Stimulated activated CD4-positive, alpha-beta T cell treated with anti-CD3 and anti-CD28 coated beads, Interleukin-4, amount 100 ng/mL, for 48 hours (primary cell): Measurements from ENCODE around the gene KDM4D.
"Not testable (repeated sequence)": the region's sequence is repeated elsewhere in the genome, so short reads cannot be mapped to it uniquely, and the experiment has no call there.

ENCODE experiments used
- DNase-seq, 2 donors: peaks; one replicate each; pipeline ENCODE4 v3.0.0-alpha.2; 2020; ENCODE audit warnings: low read depth in 2 of 2

The KDM4D gene

DNA sequence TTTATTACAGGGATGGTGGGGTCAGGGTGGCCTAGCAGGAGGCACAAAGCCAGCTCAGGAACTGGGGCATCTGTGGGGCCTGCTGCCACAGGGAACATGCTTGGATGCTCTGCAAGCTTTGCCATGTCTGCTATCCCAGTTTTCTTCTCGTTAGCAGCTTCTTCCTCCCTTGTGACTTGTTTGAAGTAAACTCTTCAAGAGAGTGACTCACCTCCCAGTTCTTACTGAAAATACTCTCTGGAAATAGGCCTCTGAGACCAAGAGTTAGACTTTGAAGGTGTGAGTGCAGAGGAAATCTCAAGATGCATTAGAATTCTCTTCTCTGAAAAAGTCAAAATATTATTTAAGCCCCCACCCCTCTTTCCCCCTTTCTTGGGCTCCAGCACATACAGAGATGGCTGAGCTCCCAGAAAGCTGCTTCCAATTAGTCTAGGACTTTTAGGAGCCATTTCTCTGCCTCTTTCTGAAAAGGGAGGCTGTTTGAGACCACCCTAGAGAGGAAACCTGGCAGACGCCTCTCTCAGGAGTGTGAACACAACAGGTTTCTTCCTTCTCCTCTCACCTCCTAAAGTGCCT, 15.3 kb upstream of the KDM4D start:
- DNase-seq, result no peak

DNA sequence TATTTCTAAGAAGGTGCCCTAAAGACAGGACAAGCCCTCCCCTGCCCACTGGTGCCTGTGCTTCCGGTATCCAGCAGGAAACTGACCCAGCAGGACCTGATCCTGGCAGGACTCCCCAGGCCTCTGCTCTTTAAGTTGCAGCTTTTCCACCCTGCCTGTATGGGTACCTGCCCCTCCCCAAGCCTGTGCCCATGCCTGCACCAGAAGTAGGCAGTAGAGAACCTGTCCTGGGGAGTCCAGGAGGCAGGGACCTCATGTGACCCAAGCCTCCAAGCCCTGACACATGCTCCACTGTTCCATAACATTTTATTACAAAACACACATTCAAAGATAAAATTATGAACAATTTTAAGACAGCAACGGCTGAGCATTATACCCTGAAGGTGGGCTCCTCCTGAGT, 14.3 kb upstream of the KDM4D start:
- DNase-seq, result no peak

DNA sequence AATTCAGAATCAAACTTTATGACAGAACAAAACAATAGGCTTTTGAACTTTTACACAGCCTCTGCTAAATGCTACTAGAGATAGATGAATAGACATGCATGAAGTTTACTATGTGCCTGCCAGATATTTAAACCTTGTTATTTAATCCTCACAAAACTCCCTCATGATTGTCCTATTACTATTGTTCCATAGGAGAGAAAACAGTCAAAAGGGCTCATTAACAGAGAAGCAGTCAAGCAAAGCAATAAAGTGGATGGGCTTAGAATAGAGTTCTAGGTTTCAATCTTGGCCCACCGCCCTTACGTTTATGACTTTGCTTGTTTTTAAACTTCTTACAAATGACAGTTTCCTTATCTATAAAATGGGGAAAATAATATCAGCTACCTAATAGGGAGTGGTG, 13.0 kb upstream of the KDM4D start:
- DNase-seq, result no peak

DNA sequence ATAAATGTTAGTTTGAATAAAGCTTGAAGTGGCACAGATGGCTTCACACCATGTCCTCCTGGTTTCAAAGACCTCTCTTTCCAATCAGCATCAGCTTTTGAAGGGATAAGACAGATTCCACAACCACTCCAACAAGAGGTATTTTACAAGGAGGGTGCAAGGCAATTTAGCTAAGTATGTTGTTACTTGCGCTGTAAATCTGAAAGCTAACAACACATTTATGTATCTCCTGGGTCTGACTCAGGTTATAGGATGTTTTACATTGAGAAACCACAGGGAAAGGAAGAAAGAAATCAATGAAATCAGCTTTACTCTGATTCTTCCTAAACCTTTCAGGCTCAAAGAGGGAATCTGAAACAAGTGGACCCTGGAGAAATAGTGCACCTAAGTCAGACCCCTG, 12.3 kb upstream of the KDM4D start:
- no peak for DNase-seq

DNA sequence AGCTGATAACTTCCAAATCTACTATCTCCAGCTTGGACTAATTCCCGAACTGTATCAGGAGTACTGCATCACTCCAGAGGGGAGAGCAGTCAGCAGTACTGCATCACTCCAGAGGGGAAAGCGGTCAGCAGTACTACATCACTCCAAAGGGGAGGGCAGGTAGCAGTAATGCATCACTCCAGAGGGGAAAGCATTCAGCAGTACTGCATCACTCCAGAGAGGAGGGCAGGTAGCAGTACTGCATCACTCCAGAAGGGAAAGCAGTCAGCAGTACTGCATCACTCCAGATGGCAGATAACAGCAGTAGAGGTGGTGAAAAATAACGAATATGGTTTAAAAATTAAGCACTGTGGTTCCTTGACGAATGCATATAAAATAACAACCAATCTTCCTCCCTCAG, 8.6 kb upstream of the KDM4D start:
- no peak for DNase-seq

DNA sequence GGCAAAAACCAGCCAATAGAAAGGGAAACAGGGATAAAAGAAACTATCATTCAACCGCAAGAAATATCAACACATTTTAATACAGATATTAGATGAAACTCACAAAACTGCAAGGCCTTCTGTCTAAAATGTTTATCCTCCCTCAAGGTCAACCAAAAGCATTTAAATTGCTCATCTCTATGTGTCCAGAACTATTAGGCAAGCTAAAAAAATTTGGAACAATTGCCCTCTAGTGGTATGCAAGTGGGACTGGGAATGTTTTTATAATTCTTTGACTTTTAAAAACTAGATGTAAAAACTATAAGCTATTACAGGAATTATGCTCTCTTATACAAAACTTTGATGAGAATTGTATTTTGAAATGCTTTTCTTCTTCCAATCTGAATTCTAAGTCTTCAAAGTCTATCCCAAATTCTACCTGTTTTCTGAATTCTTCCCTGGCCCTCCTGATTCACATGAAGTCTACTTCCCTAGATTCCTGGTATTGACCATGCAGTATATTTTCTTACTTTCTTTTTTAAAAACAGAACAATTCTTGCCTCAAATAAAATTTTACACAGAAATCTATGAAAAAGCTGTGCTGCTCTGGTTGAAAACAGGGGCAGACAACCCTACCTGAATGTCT, 5.1 kb upstream of the KDM4D start:
- DNase-seq, result no peak

DNA sequence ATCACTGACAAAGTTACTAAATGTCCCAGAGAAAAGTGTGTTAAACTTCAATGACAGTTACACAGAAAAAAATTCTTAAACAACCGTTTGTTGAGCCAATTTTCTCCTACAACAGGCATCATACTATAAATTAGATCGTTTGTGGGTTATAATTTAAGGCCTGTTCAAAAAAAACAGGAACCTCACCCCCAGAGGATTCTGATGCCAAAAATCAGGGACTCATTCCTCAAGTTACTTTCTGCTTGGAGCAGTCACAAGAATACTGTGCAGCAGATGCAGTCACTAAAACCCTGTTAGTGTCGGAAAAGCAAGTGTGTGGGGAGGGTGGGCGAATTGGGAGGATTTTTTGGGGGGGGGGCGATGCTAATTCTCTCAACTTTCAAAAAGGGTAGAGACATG, 810 bp upstream of the KDM4D start:
- DNase-seq, result no peak

DNA sequence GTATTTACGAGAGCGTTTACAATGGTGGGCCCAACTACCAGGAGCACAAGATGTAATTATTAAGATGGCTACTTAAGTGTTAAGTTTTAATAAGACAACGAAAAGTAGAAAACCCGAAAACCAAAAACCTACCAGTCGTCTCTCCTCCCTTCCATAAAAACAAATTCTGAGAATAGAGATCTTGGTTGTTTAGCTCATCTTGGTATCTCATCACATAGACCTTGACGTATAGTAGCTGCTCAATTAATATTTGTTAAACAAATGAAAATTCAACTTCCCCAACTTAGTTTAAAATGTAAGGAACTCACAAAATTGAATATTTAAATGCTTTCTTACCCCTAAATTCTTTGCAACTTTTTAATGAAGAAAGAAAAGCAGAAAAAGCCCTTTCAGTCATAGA, 669 bp downstream of the KDM4D start:
- DNase-seq, result no peak

DNA sequence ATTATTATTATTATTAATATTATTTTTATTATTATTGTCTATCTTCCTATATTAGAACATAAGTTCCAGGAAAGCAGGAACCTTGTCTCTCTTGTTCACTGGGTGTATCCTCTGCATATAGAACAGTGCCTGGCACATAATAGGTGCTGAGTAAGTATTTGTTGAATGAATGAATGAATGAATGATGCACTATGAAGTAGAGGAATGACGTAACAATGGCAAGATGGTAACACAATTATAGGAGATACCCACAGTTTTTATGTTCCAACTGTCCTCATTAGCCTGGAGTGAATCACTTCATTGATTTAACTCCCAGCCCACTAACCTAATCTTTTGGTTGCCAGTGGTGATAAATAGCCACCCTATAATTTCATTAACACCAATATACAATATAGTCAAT, 2.1 kb downstream of the KDM4D start:
- no peak for DNase-seq

DNA sequence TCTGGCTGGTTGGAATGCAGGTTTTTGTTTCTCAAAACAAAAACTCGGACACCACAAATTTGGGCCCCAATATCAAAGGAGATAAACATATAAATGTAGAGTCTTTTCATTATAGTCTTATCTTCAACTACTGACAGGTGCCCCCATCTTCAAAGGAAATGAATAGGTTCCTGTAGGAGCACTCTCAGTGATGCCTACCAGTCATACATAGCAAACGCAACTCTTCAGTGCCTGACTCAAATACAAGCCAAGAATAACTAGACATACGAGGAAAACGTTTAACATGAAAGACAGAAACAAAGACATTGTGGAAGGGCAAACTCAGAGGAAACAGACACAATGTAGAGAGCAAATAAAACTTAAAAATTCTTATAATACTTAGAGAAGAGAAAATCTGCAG, 13.9 kb downstream of the KDM4D start:
- DNase-seq, result no peak

DNA sequence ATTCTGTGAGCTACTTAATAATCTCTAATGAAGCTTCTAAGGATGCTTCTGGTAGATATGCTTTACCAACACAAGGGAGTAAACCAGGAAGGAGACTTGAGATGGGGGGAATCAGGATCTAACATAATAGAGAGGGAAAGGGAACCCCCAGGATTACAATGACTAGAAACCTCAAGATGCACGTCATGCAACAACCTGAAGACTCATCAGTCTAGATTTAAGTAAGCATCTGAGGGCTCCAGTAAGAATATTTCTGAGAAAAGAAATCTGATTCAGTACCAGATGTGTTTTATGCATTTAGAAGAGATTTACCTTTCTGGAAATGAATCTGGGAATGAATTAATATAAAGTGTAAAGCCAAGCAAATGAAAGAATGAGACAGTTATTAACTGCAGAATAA, 15.2 kb downstream of the KDM4D start:
- DNase-seq, result no peak

DNA sequence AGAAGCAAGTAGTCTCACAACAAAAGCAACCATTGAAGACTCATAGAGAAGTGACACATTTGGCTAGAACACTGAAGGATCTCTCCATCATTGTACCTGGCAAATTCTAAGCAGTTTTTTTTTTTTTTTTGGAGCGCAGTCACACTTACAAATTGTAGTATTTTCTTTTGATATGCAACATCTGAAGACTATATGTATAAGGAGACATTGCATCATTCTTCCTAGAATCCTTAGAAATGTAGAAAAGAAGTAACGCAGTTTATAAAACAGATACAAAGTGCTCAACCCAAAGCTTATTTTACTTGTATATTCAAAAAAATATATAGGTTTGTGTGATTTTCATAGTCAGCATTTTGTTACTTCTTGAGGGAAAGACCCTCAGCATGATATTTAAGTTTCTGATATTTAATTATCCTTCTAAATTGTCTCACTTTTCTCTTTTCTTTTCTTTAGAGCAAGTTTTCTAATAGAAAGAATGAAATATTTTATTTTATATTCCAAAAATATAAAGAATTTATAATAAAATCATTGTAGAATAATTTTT, 20.0 kb downstream of the KDM4D start:
- DNase-seq, result no peak

DNA sequence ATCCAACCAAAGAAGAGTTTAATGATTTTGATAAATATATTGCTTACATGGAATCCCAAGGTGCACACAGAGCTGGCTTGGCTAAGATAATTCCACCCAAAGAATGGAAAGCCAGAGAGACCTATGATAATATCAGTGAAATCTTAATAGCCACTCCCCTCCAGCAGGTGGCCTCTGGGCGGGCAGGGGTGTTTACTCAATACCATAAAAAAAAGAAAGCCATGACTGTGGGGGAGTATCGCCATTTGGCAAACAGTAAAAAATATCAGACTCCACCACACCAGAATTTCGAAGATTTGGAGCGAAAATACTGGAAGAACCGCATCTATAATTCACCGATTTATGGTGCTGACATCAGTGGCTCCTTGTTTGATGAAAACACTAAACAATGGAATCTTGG, 23.9 kb downstream of the KDM4D start:
- DNase-seq, result no peak

DNA sequence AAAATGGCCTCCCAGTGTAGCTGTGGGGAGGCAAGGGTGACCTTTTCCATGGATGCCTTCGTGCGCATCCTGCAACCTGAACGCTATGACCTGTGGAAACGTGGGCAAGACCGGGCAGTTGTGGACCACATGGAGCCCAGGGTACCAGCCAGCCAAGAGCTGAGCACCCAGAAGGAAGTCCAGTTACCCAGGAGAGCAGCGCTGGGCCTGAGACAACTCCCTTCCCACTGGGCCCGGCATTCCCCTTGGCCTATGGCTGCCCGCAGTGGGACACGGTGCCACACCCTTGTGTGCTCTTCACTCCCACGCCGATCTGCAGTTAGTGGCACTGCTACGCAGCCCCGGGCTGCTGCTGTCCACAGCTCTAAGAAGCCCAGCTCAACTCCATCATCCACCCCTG, 24.8 kb downstream of the KDM4D start:
- DNase-seq, result no peak

DNA sequence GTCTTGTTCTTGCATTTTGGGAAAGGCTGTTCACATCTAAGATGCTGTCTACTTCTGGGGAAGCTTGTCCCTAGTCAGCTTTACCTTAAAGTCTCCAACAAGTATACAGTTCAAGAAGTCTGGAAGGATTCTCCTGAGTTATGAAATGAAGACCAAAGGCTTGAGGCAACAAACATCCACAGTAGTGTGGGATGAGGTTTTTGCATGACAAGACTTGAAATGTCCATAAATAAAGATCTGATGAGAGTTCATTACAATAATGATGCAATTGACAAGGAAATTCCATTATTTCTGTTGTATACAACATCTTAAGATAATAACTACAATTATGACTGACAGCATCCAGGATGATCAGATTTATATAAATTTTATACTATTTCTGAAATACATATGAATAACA, 30.2 kb downstream of the KDM4D start:
- DNase-seq, result no peak

DNA sequence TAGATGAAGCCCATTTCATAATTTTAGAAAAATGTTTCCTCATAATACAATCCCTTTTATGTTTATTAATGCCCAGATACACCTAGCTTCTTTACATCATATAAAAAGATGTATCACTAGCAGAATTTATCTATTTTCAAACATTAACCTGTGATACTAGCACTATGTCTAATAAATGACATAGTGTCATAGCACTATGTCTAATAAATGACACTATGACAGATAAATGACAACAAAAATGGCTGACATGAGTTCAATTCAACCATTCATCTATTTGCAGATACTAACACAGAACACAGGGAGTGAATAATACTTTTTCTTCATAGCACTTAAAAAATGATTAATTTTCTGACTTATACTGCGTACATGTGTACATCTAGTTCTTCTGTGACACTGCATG, 32.1 kb downstream of the KDM4D start:
- DNase-seq, result no peak

DNA sequence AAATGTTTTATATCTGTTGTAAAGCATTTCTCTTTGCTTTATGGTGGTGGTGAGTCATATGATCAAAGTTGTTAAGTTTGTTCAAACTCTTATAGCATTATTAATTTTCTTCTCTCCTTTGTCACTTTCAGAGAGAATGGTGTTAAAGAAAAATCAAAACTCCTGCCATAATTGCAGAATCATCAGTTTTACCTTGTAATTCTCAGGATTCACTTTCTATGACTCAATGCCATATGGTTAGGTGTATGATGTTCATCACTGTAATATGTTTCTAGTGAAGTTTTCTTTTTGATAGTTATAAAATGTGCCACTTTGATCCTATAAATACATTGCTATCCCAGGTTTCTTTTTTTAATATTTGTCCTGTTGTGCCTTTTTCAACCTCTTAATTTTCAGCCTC, 37.9 kb downstream of the KDM4D start:
- DNase-seq, result no peak

DNA sequence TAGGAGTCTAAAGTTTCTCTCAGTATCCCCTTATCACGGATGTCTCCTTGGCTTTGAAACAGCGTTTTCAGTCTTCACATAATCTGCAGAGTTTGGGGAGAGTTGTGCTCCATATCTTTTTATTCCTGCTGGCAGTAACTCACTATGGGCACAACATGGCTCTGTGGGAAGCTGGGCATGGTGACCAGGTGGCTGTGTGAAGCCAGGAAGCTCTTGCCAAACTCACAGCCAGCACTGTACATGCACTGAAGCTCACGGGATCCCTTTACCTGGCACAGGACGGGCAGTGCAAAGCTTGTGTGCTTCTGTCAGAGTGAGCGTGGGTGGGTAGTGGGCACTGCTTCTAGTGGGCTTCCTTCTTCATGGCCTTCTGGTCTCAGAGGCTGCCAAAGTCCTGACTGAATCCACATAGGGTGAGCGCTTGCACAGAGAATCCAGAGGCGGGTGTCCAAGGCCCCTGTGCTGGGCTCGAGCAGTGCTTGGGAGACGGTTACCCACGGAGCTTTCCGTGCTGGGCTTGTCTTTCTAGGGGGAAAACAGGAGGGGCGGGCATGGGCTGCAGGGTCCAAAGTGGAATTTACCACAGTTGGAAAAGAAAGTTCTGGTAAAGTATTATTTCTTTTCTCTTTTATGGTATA, 40.8 kb downstream of the KDM4D start:
- DNase-seq, result no peak

DNA sequence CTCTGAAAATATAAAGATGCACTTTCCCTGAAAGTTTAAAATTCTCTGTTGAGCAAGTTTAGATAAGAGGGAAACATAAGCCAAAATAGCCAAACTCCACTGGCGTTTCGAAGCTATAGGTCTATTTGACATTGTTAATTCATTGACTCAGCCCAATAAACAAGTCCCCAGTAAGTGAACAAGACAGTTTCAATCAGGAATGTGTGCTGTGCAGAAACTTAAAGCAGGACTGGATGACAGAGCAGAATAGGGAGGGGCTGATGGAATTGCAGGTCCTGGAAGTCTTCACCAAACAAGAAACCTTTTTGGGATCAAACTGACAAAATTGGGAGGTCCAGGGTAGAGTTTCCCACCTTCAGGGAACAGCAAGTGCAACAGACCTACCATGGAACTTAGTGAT, 42.6 kb downstream of the KDM4D start:
- DNase-seq, result no peak

DNA sequence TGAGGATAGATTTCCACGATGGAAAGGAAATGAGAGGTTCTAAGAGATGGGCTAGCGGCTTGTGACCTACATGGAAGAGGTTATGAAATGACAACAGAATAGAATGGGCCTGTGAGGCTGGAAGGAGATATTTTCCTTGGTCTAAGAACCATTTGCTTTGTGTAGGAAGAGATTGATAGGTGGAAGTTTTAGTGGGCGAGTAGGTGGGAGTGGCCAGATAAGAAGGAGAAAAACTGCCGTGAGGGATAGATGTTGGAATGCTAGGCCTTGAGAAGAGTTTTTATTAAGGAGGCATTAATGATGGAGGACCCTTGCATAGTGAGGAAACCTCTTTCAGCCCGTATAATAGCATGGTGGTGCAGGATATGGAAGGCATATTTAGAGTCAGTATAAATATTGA, 48.0 kb downstream of the KDM4D start:
- DNase-seq, result not testable (repeated sequence)

DNA sequence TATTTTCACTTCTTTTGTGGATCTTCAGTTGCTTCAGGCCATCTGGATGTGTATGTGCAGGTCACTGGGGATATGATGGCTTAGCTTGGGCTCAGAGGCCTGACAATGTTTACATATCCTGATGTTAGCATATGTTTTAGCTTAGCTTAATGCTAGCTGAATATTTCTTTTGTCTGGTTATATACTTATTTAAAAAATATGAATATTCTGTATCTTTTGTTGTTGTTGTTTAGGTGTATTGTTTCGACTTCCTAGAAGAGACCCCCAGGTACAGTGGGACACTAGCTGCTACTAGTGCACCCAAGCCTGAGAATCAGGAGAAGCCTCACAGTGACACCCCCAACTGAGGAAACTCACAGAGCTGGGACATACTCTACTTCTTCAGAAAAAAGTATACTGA, 51.4 kb downstream of the KDM4D start, which contains the start of gene KDM4E:
Gene KDM4E, plus strand, starts transcription at position 301 of the 400 bp plus-strand sequence. CDS start 300 bp downstream, outside the sequence.
- no peak for DNase-seq

DNA sequence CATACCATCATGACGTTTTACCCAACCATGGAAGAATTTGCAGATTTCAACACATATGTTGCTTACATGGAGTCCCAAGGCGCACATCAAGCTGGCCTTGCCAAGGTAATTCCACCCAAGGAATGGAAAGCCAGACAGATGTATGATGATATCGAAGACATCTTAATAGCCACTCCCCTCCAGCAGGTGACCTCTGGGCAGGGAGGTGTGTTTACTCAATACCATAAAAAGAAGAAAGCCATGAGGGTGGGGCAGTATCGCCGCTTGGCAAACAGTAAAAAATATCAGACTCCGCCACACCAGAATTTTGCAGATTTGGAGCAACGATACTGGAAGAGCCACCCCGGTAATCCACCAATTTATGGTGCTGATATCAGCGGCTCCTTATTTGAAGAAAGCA, 52.1 kb downstream of the KDM4D start:
- DNase-seq, result not testable (repeated sequence)

DNA sequence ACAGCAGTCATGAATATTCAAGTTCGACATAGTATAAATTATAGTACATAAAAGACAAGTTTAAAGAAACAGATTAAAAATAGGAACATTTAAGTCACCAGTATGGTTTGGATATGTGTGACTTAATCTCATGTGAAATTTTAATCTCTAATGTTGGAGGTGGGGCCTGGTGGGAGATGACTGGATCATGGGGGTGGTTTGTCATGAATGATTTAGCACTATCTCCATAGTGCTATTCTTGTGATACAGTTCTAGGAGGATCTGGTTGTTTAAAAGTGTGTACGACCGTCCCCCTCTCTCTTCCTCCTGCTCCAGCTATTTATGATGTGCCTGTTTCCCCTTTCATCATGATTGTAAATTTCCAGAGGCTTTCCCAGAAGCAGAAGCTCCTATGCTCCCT, 54.8 kb downstream of the KDM4D start:
- no peak for DNase-seq
